Right atrium auricular region (tissue), 2 donors: Measurements from ENCODE around the gene PARD6B. TPM values are rescaled to one million over a fixed set of nuclear protein-coding genes. Genes with fewer than 3 reads are reported as not detected.
"Not testable (repeated sequence)": the region's sequence is repeated elsewhere in the genome, so short reads cannot be mapped to it uniquely, and the experiment has no call there.

Experiments
- DNase-seq: peaks from one replicate; pipeline ENCODE4 v3.0.0-alpha.2; 2019; ENCODE audit warnings: low spot score
- H3K27ac ChIP-seq, 2 donors: fragments of 200-600 bp; sonication (generic); 1 replicate in 1 of 2; 2 replicates in 1 of 2; pipeline ENCODE4 v1.5.1; 2016 to 2019
- H3K27me3 ChIP-seq, 2 donors: fragments of 200-600 bp; sonication (generic); one replicate each; pipeline versions ENCODE4 v1.5.1 to v1.6.0; 2017 to 2019
- H3K36me3 ChIP-seq: fragments of 200-600 bp; sonication (generic); one replicate; pipeline ENCODE4 v1.5.1; 2016
- H3K4me1 ChIP-seq, 2 donors: fragments of 200-600 bp; sonication (generic); one replicate each; pipeline versions ENCODE4 v1.5.1 to v1.6.0; 2017 to 2019
- H3K4me3 ChIP-seq, 2 donors: fragments of 200-600 bp; sonication (generic); 1 replicate in 1 of 2; 2 replicates in 1 of 2; pipeline ENCODE4 v1.5.1; 2017 to 2019; ENCODE audit warnings: mild to moderate bottlenecking in 1 of 2, moderate library complexity in 1 of 2
- H3K9me3 ChIP-seq, 2 donors: fragments of 200-600 bp; sonication (generic); one replicate each; pipeline ENCODE4 v1.5.1; 2019
- total RNA-seq, 2 donors: library from RNA; depleted of rRNA; stranded (reverse); fragments of >200 nt; gene quantifications; one replicate each; pipeline ENCODE4 v1.1.0, GENCODE V29; 2016
- TF ChIP-seq, protein P1 (sequence below), 2 donors: fragments of 200-600 bp; sonication (generic); IDR thresholded peaks; one replicate each; pipeline ENCODE4 v1.5.1; 2019; ENCODE audit warnings: antibody characterized with exemption in 2 of 2

The PARD6B gene
- total RNA-seq, 2 donors from 2014 or later = 4.4 to 5.9 TPM

DNA sequence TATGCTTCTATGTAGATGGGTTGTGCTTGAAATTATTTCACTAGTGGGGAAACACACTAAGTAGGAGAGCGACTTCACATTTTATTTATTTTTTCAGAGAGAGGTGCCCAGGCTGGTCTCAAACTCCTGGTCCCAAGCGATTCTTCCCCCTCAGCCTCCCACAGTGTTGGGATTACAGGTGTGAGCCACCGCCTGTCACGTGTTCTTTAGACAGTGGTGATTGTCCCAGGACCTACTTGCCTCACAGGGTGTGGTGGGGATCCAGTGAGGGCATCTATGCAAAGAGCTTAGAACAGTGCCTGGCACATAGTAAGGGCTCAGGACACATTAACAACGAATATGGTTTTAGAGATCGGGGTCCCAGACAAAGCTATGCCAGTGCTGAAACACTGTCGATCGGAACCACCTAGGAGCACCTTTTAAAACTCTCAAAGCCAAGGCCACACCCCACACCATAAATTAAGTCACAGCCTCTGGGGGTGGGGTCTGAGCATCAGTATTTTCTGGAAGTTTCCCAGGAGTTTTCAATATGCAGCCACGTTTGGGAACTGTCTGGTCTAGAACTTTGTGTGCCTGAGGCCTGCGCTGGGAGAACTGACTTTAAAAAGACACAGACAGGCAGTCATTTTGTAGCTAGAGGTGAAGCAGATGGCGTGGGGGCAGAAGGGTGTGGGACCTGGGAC lies 58.7 kb downstream of the PARD6B start:
- TF ChIP-seq, protein P1, sequence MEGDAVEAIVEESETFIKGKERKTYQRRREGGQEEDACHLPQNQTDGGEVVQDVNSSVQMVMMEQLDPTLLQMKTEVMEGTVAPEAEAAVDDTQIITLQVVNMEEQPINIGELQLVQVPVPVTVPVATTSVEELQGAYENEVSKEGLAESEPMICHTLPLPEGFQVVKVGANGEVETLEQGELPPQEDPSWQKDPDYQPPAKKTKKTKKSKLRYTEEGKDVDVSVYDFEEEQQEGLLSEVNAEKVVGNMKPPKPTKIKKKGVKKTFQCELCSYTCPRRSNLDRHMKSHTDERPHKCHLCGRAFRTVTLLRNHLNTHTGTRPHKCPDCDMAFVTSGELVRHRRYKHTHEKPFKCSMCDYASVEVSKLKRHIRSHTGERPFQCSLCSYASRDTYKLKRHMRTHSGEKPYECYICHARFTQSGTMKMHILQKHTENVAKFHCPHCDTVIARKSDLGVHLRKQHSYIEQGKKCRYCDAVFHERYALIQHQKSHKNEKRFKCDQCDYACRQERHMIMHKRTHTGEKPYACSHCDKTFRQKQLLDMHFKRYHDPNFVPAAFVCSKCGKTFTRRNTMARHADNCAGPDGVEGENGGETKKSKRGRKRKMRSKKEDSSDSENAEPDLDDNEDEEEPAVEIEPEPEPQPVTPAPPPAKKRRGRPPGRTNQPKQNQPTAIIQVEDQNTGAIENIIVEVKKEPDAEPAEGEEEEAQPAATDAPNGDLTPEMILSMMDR (IDR thresholded peaks at IDR 0.05) = no peak

DNA sequence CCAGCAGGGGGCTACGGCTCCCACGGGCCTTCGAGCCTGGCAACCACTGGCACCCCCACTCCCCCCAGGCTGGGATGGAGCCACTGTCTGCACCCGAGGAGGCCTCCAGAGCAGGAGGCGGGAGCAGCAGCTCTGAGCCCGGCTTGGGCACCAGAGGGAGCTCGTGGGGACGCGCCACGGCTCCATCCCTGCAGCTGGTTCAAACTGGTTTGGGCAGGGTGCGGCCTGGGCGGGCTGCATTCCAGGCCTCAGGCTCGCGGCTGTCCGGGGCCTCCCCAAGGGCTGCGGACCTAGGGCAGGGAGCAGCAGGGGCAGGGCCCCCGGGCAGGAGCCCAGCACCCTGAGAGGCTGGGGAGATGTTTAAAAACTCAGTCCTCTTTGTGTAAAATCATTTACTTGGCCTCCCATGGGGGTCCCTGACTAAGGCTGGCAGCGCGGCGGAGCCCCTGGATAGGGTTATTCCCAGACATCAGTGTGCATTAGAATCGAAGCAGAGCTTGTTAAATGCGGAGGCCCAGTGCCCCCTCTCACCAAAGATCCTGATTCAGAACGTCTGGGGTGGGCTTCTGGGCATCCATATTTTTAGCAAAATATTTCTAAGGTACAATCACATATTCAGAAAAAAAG lies 59.4 kb downstream of the PARD6B start:
- peak overlapping the region in 1 of 2 donors; percentile 29 for H3K4me3 ChIP-seq
- no peaks in the 10 kb centered on the region for H3K27me3 ChIP-seq
- H3K27ac ChIP-seq = peak overlapping the region; percentile 69 to 75
- peaks cover 0 to 33% of the 10 kb centered on the region in 2 donors for H3K4me1 ChIP-seq
- no peaks in the 10 kb centered on the region for H3K9me3 ChIP-seq
- TF ChIP-seq, protein P1 (IDR thresholded peaks at IDR 0.05) = peak; percentile 78 to 83
- no peaks in the 10 kb centered on the region for H3K36me3 ChIP-seq
- peak; percentile 85 for DNase-seq

More for the DNA sequence above, 58.7 kb downstream of the PARD6B start:
- Histone ChIP-seq H3K4me1 (peaks cover 0 to 27% of the 10 kb centered on the region in 2 donors), H3K9me3 (no peaks in the 10 kb centered on the region), H3K27me3 (no peaks in the 10 kb centered on the region), H3K36me3 (no peaks in the 10 kb centered on the region), H3K4me3 (peak overlapping the region in 1 of 2 donors; percentile 29), H3K27ac (peak overlapping the region; percentile 69 to 75)
- DNase-seq = no peak

DNA sequence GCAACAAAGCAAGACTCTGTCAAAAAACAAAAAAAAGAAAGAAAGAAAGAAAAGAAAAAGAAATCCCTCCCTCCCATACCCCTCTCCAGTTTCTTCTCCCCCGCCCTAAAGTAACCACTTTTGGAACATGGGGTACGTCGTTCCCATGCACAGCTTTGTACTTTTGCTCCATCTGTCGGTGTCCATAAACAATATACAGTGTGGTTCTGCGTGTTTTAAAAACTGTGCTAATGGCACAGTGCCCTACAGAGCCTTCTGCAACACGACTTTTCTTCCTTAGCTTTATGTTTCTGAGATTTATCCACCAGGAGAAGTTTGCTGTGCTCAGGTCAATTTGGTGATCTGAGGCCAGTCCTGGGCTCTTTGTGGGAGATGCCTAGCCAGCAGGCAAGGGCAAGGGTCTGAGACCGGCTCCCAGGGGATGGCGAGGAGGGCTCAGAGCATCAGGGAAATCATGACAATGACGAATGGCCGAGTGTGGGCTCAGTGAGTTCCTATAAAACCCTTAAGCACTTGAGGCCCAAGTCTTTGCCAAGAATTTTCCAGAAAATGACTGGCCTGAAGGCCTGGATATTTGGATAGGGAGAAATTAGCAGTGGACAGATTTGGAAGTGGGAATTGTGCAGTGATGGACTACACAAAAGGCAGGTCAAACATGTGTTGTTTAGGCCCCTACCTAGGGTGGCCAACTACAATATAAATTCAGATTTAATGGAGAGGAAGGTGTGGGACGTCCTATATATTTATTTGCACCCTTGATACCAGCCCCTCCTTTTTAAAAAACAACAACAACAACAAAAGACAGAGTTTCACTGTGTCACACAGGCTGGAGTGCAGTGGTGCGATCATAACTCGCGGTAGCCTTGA lies 61.6 kb downstream of the PARD6B start:
- Histone ChIP-seq H3K4me1 (peaks cover 0 to 35% of the 10 kb centered on the region in 2 donors), H3K4me3 (no peak overlapping the region), H3K27ac (no peak overlapping the region), H3K36me3 (no peaks in the 10 kb centered on the region), H3K9me3 (no peaks in the 10 kb centered on the region), H3K27me3 (no peaks in the 10 kb centered on the region)
- TF ChIP-seq, protein P1 (IDR thresholded peaks at IDR 0.05) = no peak
- no peak for DNase-seq

DNA sequence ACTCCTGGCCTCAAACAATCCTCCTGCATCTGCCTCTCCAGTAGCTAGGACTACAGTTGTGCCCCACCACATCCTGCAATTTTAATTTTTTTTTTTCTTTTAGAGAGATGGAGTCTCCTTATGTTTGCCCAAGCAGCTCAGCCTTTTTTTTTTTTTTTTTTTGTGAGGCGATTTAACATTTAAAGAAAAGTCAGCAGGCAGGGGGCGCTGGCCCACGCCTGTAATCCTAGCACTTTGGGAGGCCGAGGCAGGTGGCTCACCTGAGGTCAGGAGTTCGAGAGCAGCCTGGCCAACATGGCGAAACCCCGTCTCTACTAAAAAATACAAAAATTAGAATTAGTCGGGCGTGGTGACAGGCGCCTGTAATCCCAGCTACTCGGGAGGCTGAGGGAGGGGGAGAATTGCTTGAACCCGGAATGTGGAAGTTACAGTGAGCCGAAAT lies 62.2 kb downstream of the PARD6B start:
- not testable (repeated sequence) for H3K36me3 ChIP-seq, DNase-seq
- H3K4me1 ChIP-seq = peaks cover 0 to 35% of the 10 kb centered on the region in 2 donors

DNA sequence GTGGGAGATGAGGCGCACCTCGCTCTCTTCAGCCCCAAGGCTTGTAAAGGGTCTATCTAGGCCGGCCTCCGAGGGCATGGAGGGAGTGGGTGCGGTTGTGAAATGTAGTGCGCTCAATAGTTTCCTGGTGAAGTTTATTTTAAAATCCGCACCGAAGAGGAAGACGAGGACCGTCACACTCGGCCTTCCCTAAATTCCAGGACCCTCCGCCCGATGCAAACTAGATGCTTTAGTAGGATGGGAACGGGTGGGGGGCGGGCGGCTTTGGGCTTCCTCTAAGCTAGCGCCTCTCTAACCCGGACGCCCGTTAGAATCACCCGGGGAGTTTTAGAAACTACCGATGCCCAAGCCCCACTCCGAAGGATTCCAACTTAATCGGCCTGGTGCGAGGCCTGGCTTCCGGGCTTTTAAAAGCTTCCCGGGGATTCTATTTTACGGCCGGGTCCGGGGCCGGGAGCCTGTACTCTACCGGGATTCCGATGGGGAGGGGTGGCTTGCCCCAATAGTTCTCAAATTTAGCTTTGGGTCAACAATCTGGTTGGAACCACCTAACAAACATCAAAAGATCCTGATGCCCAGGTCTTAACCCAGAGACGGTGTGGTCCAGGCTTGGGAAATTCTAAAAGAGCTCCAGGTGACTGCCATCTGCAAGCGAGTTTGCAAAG lies 62.9 kb downstream of the PARD6B start:
- peak overlapping the region; percentile 78 to 86 for H3K4me3 ChIP-seq
- no peaks in the 10 kb centered on the region for H3K9me3 ChIP-seq
- H3K27me3 ChIP-seq = no peaks in the 10 kb centered on the region
- DNase-seq = no peak
- H3K27ac ChIP-seq = no peak overlapping the region
- TF ChIP-seq, protein P1 (IDR thresholded peaks at IDR 0.05) = no peak
- no peaks in the 10 kb centered on the region for H3K36me3 ChIP-seq
- peaks cover 0 to 35% of the 10 kb centered on the region in 2 donors for H3K4me1 ChIP-seq

More for the DNA sequence above, 62.2 kb downstream of the PARD6B start:
- H3K4me3 ChIP-seq, H3K9me3 ChIP-seq, H3K27ac ChIP-seq, H3K27me3 ChIP-seq: not testable (repeated sequence)
